Femur (tissue), 1 donor: Measurements from ENCODE around the gene VWA2.

Experiments
- DNase-seq: peaks from one replicate; pipeline ENCODE4 v3.0.0-alpha.2; 2017

The VWA2 gene

DNA sequence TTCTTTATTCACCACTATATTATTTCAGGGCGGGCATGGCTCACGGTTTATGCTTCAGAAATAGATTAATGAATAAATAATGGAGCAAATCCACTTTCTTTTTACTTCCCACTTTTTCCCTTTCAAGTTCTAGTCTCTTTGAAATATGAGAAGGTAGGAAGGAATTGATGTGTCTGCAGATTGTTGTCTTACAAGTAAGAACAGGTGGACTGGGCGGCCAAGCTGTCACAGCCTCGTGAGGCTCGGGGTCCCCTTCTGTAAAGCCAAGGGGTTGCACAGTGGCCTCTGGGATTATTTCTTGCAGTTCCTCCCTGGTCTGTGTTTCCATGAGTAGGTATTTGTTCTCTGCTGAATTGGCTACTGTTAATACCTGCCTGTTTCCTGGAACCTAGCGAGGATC, 11.2 kb downstream of the VWA2 start:
- DNase-seq: no peak

DNA sequence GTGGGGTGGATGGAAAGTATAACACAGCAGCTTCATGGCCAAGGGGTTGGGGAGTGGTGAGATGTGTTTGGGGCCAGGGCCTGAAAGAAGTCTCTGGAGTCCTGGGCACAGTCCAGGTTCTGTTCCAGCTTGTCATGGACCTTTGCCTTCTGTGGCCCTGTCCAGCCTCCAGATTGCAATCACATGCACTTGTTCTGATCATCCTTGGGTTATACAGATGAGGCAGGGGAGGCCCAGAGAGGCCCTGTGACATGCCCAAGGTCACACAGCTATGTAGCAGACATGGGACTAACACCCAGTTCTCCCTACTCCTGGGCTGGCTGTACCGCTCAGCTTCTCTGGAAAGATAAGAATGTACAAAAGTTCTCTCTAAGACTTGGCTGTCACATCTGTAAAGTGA, 11.7 kb downstream of the VWA2 start:
- no peak for DNase-seq

DNA sequence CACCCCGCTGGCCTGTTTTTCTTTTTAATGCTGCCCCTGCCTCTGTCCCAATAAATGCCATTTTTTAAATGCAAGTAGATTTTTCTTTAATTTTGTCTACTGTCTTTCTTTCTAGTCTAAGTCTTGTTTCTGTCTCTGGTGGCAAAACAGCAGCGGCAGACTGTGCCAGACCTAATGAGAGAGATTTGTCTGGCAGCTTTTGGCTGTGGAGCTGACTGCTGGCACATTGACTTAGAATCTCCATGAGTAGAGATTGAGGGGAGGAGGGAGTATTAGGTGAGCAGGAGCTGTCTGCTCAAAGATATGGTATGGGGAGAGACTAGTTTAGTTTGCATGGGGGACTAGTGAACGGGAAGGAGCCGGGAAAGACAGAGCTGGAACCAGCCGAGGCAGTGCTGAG, 13.0 kb downstream of the VWA2 start:
- DNase-seq: no peak

DNA sequence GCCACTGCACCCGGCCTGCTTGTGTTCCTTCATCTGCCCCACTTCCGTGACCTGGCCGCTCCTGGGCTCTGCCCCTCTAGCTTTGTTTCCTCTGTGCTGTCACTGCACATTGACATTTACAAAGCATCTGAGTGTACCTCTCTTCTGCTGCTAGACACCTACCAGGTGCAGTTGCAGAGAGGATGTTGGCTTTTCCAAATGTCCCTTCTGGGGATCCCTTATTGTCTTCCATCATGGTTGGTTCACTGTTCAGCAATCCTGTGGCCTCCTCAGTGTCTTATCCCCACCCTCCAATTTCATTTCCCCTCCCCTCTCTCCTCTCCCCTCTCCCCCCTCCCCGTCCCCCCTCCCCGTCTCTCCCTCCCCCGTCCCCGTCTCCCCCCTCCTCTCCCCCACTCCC, 13.8 kb downstream of the VWA2 start:
- no peak for DNase-seq

DNA sequence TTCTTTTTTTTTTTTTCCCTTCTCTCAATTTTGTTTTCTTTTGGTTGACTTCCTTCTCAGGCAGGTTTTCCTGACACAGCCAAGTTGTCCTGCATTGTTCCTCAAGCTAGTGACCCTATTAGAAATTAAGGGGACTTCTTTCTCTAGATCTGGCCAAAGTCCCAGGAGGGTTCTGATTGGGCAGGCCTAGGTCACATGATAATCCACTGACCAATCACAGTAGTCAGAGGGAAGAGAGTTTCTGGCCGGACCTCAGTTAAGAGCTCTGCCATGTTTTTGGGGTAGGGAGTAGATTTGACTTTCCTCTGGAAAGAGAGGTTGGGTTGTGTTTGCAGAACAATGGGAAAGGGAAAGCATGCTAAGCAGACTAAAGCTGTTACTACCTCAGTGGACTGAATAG, 16.2 kb downstream of the VWA2 start:
- DNase-seq: no peak

DNA sequence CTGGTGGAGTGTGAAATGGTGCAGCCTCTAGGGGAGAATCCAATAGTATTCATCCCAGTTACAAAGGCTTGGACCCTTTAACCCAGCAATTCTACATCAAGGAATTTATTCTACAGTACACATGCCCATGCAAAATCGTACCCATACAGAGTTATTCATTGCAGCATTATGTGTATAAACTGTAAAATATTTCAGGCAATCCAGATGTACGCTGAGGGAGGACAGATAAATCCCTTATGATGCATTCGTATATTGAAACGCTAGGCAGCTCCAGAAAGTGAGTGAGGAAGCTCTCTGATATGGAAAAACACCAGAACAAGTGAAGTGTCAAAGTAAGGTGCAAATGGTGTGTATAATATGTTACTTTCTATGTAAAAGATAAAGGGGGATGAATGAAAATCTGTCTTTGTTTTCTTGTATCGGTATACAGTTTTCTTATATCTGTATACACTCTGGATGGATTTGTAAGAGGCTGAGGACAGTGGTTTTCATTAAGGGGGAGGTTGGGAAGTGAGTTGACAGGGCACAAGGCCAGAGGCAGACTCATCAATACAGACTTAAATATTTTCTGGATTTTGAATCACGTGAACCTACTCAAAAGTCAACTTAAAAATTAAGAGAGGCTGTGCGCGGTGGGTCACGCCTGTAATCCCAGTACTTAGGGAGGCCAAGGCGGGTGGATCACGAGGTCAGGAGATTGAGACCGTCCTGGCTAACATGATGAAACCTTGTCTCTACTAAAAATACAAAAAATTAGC, 17.1 kb downstream of the VWA2 start:
- no peak for DNase-seq

DNA sequence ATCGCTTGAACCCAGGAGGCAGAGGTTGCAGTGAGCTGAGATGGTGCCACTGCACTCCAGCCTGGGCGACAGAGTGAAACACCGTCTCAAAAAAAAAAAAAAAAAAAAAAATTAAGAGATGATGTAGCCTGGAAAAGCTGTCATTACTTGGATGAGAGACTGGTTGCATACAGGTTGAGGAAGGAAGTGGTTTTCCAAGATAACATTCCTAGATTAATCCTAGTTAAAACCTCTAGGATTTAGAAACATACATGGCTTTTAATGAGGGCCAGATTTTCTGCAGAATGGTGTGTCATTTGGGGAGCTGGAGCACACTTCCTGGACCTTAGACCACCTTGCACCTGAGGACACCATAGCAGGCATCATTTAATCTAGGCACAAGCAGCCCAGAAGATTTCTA, 17.8 kb downstream of the VWA2 start:
- no peak for DNase-seq

DNA sequence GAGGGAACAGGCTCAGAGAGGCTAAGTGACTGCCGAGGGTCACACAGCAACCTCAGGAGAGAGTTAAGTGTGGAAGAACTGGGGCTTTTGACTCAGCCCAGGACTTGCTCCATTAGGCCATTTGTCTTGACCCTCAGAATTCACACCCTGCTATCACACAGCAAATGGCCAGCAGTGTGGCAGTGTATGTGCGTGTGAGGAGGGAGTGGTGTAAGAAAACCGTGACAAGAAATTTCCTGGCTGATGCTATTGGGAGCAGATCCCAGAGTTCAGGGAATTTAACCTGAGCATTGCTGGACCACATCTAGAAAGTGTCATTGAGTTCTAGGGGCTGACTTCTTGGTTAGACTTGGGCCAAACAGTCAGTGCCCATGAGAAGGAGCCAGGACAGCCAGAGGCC, 18.4 kb downstream of the VWA2 start:
- no peak for DNase-seq

DNA sequence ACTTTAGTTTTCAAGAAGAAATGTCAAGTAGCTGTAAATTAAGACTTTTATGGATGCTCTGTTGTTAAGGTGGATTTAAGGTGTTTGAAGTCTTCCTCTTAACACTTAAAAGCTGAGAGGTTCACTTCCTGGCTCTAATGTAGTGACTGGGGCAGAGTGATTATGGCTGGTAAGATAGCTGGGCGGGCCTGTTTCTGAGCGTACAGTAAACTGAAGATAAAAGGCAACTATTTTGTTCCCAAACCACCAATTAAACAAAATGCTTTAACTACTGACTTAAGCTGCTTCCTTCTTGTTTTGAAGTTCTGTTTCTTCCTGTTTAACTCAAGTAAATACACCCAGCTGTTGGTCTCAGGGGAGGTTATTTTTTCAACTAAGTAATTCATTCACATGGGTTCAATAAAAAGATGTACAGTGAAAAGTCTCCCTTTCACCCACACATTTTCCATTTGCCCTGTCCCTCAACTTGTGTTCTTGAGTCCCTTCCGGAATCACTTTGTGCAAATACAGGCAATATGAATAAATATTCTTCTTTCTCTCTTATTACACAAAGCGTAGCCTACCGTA, 19.3 kb downstream of the VWA2 start:
- no peak for DNase-seq

DNA sequence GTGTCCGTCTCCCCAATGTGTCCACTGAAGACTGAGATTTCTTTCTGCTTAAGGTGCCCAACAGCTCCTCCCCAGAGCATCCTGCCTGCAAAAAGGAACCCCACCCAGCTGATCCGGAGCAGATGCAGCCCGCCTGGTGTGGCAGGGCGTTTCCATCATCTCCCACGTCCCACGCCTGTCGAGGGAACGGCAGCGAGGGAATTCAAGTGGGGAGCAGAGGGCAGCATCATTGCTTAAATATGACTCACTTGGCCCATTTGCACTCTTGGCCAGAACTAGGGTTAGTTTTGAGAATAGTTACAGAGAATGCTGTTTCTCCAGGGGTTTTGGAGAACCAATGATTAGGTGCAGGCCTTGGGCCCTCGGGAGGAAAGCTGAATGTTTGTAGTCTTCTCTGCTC, 20.8 kb downstream of the VWA2 start:
- DNase-seq: no peak

DNA sequence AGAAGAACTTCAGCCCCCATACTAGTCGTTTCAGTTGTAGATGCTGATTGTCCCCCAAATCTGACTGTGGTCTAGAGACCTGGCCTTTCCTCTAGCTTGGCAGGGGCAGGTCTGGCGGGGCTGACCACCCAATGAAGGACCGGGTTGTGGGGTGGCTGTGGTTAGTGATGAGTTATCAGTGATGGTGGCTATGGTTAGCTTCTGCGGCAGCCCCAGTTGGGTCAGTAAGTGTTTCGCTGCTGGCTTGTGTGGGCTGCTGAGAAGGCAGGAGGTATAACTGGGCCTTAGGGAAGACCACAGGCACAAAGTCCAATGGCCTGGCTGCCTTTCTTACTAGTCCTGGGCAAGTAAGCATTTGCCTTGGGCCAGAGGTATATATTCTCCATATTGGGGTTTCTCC, 21.3 kb downstream of the VWA2 start:
- no peak for DNase-seq

DNA sequence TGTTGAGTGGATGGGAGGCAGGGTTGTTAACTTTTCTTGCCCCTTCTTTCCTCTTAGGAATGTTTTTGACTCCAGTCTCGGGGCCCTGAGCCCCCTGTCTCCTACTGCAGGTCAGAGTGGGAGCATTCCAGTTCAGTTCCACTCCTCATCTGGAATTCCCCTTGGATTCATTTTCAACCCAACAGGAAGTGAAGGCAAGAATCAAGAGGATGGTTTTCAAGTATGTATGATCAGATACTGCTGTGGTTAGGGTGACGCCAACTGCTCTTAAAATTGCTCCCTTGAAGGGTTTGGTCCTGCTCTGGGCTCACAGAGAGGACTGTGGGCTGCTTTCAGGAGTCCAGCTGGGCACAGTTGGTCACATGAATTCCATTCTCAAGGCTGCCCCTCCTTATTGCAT, 22.0 kb downstream of the VWA2 start:
- DNase-seq: no peak

DNA sequence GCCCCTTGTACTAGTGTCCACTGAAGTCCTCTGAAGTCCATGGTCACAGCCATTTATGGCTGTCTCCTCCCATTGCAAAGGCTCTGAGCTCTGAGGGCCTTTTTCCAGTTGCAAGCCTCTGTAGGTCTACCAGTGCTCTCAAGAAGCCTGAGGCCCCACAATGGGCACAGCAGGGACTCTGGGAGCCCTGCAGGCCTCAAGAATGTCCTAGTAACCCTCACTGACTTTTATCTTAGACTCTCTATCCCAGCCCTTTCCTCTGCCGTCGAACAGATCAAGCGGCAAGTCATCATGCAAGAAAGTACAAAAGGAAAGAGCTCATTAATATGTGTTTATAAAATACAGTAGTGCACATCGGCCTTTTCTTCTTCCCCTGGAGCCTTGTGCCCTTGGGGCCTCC, 23.4 kb downstream of the VWA2 start:
- no peak for DNase-seq

DNA sequence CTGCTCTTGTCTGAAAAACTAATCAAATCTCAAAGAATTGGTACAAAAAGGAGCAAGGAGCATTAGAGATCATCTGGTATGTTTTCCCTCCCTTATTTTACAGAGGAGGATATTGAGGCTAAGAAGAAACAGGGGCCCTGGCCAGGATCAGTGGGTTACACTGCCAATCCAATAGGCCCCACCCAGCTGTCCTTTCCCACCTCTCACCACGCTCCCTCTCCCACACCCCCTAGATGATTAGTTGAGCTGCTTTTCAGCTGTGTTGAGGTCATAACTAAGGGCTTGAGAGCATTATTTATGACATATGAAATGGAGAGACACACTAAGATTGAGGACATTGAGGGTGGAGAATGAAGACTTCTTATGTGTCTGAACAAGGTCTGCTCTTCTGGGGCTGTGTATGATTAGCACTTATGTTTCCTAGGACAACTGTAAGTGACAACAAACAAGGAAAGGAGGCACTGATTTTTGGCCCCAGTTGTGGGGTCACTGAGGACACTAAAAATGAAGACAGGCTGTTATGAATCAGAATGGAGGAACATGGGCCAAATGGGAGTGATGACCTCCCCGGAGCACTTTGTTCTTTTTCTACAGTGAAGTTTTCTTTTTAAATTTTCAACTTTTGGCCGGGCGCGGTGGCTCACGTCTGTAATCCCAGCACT, 26.5 kb downstream of the VWA2 start:
- peak; percentile 35 for DNase-seq

DNA sequence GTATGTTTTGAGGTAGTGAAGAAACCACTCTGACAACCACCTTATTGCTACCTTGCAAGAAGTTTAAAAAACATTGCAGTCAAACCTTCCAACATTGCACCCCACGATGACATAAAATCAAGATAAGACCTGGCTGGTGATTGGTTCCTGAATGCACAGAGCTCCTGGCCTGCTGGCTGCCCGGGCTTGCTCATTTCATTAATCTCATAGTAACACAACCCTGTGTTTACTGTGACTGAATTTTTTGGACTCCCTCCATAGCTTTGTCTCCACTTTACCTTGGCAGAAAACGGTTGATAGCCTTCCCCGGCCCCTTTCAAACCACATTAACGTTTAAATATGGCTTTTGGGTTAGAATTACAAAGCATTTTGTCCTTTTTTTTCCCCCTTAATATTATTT, 27.5 kb downstream of the VWA2 start:
- DNase-seq: no peak

DNA sequence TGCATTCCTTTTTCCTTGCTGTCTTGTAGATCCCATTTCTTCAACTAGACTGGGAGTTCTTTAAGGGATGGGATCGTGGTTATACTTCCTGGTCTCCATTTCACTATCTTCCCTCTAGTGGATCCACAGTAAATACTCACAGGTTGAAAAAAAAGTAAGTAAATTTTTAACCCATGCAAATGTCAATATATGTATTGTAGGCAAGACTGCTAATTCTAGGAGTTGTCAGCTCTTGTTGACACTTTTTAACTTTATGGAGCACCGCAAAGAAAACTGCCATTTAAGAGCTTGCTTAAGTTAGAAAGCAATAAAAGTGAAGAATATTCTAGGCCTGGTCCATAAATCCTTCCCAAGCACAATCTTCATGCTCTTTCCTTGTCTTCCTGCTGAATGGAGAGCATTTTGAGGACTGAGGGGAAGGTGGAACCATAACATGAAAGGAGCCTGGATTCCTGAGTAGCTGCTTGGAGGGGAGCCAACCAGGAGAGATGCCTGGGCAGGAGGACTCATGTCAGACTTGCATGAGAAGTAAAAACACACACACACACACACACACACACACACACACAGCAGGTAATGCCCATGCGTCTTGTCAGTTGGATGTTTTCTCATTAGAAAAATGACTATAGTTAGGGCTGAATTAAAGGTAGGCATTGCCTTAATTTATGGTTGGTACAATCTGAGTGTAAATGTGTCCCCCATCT, 32.2 kb downstream of the VWA2 start:
- no peak for DNase-seq

DNA sequence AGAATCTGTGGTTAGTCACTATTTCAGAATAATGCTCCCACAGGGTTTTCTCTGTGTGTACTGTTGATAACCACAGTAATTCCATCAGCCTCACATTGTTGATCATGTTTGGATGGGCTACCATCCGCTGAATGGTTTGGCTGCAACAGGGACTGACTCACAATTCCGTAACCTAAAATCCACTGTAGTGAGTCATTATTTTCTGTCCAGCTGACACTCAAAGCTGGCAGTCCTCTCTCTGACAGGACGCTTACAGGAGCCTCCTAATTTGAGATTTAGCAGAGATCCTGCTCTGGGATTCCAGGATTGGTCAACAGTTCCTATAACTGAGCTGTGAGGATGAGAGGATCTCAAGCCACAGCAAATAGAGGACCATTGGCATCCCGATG, 32.7 kb downstream of the VWA2 start:
- DNase-seq: peak; percentile 42

DNA sequence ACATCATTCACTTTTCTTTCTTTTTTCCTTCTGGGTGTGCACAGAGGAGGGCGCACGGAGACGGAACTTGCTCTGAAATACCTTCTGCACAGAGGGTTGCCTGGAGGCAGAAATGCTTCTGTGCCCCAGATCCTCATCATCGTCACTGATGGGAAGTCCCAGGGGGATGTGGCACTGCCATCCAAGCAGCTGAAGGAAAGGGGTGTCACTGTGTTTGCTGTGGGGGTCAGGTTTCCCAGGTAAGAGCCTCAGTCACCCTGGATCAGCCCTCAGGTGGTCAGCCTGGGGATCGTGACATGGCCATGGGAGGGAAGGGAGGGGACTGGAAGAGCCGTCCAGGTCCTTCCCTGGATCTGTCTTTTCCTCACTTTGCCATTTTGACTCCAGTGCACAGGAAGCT, 33.6 kb downstream of the VWA2 start:
- no peak for DNase-seq

DNA sequence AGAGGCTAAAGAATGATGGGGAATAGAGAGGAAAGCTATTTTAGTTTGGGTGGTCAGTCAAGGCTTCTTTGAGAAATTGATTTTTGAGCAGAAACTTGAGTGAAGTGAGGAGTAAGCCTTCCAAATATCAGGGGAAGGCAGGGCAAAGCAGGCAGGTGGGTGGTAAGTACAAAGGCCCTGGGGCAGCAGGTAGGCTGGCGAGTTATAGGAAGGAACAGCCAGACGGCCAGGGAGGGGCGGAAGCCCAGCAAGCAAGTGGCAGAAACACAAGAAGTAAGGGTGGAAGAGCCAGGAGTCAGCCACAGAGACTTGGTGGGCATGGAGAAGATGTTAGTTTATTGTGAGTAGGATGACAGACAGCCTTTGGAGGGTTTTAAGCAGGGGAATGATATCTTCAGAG, 34.9 kb downstream of the VWA2 start:
- DNase-seq: no peak

DNA sequence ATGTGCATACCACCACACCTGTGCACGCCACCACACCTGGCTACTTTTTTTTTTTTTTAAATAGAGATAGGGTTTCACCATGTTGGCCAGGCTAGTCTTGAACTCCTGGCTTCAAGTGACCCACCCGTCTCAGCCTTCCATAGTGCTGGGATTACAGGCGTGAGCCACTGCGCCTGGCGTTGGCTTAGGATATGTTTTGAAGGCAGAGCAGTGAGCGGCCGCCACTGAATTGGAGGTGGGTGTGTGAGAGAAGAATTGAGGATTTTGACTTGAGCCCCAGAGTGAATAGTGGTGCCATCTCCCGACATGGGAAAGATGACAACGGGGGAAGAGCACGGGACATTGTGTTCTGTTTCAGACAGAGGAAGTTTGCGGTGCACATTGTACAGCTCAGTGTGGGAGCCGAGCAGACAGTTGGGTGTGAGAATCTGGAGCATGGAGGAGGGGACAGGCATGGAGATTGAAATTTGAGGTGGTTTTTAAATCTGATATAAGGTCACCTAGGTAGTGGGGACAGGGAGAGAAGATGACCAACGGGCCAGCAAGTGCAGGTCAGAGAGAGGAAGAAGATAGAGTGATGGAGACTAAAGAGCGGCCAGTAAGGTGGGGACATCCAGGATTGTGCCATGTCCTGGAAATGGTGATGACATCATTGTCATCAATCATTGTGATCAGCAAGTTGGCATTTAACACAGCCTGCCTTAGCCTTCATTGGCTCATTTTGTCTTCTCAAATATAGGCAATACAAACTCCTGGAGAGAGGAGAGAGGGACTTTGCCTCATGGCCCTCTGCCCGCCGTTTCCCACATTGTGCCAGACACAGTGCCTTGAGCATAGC, 35.8 kb downstream of the VWA2 start:
- no peak for DNase-seq

DNA sequence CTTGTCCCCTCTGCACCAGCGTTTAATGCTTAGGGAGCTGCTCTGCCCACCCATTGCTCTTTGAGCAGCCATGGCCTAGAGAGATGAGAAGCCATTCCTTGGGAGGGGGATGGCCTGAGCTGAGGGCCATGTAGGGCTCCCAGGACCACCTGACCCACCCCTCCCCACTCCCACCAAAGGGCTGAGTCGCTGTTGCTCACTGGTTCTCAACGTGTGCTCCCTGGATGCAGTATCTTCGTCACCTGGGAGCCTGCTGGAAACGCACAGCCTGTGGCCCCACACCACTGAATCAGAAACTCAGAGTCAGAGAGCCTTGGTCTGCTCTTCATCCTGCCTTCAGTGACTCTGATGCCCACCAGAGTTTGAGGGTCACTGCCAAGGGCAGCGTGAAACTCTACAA, 37.0 kb downstream of the VWA2 start:
- DNase-seq: no peak

DNA sequence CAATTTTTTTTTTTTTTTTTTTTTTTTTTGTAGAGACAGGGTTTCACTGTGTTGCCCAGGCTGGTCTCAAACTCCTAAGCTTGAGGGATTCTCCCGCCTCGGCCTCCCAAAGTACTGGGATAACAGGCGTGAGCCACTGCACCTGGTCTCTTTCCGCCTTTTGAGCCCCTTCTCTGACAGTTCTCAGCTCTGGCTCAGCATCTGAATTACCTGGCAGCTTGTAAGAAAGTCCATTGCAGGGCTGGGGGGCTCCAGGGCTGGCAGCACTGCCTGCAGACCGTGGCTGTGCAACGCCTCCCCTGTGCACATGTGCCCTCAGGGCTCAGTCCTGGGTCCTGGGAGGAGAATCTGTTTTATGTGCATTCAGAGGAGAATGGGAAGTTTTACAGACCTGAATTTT, 37.6 kb downstream of the VWA2 start:
- no peak for DNase-seq
